Measurements from ENCODE around the gene CIZ1. TPM values are rescaled to one million over a fixed set of nuclear protein-coding genes. Genes with fewer than 3 reads are reported as not detected.

CIZ1 gene
- total RNA-seq, 1 experiment from 2014 or later, result 111 TPM

DNA sequence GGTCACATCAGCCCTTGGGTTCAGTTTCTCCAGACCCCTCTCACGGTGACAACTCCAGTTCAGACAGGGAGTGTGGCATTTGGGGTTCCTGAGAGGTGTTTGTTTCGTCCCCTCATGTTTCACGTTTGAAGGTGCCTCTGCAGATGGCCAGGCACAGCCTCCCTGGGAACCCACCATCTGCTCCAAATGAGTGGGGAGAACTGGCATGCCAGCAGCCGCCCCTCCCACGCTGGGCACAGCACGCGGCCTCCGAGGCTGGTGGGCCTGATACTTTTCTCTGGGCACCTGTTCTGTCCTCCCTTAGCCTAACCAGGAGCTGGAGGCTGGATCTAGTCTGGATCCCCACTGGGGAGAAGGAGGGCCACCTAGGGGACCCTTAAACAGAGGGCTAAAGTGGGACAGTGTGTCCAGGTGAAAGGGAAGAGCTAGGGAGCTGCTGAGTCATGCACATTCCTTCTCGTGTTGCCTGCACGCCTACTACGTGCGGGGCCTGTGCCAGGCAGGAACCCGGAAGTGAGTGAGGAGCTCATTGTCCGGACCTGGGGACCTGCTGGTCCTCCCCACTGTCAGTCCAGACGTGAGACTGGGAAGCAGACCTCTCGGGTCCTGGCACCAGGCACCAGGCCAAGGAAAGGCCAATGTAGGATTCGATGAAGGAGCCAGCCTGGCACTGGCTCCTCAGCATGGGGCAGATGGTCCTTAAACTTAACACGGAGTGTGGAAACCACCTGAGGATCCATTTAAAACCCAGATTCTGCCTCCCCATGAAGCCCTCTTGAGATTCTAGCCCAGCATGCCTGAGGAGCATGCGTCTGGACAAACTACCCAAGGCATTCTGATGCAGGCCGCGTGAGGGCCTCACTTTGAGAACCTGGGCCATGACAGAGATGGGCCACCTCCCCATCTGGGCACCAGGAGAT lies 23.5 kb upstream of the CIZ1 start:
- H3K27ac ChIP-seq (ENCODE audit: low read length), result peak overlapping the region; percentile 23; the same call in 1 of the 2 replicates
- no peak overlapping the region for H3K4me3 ChIP-seq (ENCODE audit: low read depth in 2 of 2, low read length in 2 of 2)
- BruUV-seq (replicated peaks), result no TSS peak
- ATAC-seq, result no peak
- H3K27me3 ChIP-seq (ENCODE audit: control insufficient read depth, insufficient read depth, low read length), result no peaks in the 10 kb centered on the region
- intact Hi-C loops (cut with micrococcal nuclease; ENCODE audit: unreplicated experiment) (no loop called here), in situ Hi-C loops (cut with HindIII; ENCODE audit: low pct_unique_long_range_greater_than_20kb, low sequenced_read_pairs) (no loop called here)
- no peaks in the 10 kb centered on the region for H3K9me3 ChIP-seq (ENCODE audit: control insufficient read depth, insufficient read depth, low read depth, low read length)
- H3K36me3 ChIP-seq (ENCODE audit: control insufficient read depth, insufficient read depth, low read length), result no peaks in the 10 kb centered on the region
- TF ChIP-seq POLR2AphosphoS5 (IDR thresholded peaks at IDR 0.05; ENCODE audit: low read depth, low read length) (no peak), SIN3A (IDR thresholded peaks at IDR 0.05; ENCODE audit: borderline replicate concordance, insufficient read depth, low read depth, low read length) (no peak), TCF7L2 (IDR thresholded peaks at IDR 0.05; ENCODE audit: low read depth, low read length) (no peak)
- TF ChIP-seq, protein P1, sequence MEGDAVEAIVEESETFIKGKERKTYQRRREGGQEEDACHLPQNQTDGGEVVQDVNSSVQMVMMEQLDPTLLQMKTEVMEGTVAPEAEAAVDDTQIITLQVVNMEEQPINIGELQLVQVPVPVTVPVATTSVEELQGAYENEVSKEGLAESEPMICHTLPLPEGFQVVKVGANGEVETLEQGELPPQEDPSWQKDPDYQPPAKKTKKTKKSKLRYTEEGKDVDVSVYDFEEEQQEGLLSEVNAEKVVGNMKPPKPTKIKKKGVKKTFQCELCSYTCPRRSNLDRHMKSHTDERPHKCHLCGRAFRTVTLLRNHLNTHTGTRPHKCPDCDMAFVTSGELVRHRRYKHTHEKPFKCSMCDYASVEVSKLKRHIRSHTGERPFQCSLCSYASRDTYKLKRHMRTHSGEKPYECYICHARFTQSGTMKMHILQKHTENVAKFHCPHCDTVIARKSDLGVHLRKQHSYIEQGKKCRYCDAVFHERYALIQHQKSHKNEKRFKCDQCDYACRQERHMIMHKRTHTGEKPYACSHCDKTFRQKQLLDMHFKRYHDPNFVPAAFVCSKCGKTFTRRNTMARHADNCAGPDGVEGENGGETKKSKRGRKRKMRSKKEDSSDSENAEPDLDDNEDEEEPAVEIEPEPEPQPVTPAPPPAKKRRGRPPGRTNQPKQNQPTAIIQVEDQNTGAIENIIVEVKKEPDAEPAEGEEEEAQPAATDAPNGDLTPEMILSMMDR (IDR thresholded peaks at IDR 0.05), result no peak
- TF ChIP-seq, protein P2, sequence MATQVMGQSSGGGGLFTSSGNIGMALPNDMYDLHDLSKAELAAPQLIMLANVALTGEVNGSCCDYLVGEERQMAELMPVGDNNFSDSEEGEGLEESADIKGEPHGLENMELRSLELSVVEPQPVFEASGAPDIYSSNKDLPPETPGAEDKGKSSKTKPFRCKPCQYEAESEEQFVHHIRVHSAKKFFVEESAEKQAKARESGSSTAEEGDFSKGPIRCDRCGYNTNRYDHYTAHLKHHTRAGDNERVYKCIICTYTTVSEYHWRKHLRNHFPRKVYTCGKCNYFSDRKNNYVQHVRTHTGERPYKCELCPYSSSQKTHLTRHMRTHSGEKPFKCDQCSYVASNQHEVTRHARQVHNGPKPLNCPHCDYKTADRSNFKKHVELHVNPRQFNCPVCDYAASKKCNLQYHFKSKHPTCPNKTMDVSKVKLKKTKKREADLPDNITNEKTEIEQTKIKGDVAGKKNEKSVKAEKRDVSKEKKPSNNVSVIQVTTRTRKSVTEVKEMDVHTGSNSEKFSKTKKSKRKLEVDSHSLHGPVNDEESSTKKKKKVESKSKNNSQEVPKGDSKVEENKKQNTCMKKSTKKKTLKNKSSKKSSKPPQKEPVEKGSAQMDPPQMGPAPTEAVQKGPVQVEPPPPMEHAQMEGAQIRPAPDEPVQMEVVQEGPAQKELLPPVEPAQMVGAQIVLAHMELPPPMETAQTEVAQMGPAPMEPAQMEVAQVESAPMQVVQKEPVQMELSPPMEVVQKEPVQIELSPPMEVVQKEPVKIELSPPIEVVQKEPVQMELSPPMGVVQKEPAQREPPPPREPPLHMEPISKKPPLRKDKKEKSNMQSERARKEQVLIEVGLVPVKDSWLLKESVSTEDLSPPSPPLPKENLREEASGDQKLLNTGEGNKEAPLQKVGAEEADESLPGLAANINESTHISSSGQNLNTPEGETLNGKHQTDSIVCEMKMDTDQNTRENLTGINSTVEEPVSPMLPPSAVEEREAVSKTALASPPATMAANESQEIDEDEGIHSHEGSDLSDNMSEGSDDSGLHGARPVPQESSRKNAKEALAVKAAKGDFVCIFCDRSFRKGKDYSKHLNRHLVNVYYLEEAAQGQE (IDR thresholded peaks at IDR 0.05; ENCODE audit: insufficient read depth in 1 of 2, low read depth in 2 of 2, low read length in 1 of 2), result no peak
- no peak for DNase-seq (ENCODE audit: low read depth, low spot score)
- POLR2A ChIA-PET, result no interaction called here
- CTCF ChIA-PET, result no interaction called here
- H3K4me1 ChIP-seq (ENCODE audit: control insufficient read depth, insufficient read depth, low read length), result no peaks in the 10 kb centered on the region; the same call in 1 of the 2 replicates

DNA sequence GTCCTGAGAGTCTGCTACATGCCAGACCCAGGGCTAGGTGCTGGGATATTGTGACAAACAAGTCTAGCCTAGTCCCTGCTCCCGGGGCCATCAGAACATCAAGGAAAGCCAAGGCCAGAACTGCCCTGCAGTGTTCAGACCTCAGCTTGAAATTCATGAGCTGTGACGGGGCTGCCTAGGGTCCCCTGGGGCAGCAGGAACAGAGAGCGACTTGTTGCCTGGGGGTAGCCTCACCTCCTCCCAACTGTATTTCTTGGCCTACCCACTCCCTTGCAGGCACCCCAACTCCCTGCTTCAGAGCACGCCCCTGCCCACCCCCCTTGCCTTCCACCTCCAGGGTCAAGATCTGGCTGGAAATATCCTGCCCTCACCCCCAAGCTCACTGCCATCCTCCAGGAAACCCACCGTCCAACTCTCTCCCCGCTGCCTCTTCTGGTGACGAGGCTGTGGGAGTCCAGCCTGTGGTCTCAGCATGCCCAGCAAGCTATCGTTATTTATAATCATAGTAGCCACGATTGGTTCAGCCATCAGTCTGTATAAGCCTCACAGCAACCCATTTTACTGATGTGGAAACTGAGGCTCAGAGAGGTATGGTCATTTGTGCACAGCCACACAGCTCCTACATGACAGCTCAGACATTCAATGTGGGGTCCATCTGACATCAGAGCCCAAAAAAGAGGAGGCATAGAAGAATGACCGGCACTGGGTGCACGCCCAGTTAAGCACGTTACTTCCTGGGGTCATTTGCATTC lies 22.6 kb upstream of the CIZ1 start:
- no peaks in the 10 kb centered on the region; the same call in 1 of the 2 replicates for H3K4me1 ChIP-seq (ENCODE audit: control insufficient read depth, insufficient read depth, low read length)
- no peaks in the 10 kb centered on the region for H3K27me3 ChIP-seq (ENCODE audit: control insufficient read depth, insufficient read depth, low read length)
- no peak overlapping the region for H3K4me3 ChIP-seq (ENCODE audit: low read depth in 2 of 2, low read length in 2 of 2)
- ATAC-seq, result no peak
- no TSS peak for BruUV-seq (replicated peaks)
- H3K36me3 ChIP-seq (ENCODE audit: control insufficient read depth, insufficient read depth, low read length), result no peaks in the 10 kb centered on the region
- intact Hi-C loops (cut with micrococcal nuclease; ENCODE audit: unreplicated experiment) (no loop called here), in situ Hi-C loops (cut with HindIII; ENCODE audit: low pct_unique_long_range_greater_than_20kb, low sequenced_read_pairs) (no loop called here)
- POLR2A ChIA-PET, result interaction anchor here (0.5 kb wide), 1 partner anchor 78 kb away, joined by 9 read pairs; no protein-coding TSS in a partner anchor
- H3K9me3 ChIP-seq (ENCODE audit: control insufficient read depth, insufficient read depth, low read depth, low read length), result no peaks in the 10 kb centered on the region
- no peak for DNase-seq (ENCODE audit: low read depth, low spot score)
- TF ChIP-seq SIN3A (IDR thresholded peaks at IDR 0.05; ENCODE audit: borderline replicate concordance, insufficient read depth, low read depth, low read length) (no peak), POLR2AphosphoS5 (IDR thresholded peaks at IDR 0.05; ENCODE audit: low read depth, low read length) (no peak), TCF7L2 (IDR thresholded peaks at IDR 0.05; ENCODE audit: low read depth, low read length) (no peak)
- TF ChIP-seq, protein P2 (IDR thresholded peaks at IDR 0.05; ENCODE audit: insufficient read depth in 1 of 2, low read depth in 2 of 2, low read length in 1 of 2), result no peak
- TF ChIP-seq, protein P1 (IDR thresholded peaks at IDR 0.05), result no peak
- CTCF ChIA-PET, result no interaction called here
- no peak overlapping the region for H3K27ac ChIP-seq (ENCODE audit: low read length)
